Measurements from ENCODE around the gene PDCD10. TPM values are rescaled to one million over a fixed set of nuclear protein-coding genes. Genes with fewer than 3 reads are reported as not detected.

PDCD10 gene
- total RNA-seq, 5 donors from 2014 or later (not counting 1 experiment from before 2014, with no cell fraction given): 40.2 to 46.7 (median 40.8) TPM

DNA sequence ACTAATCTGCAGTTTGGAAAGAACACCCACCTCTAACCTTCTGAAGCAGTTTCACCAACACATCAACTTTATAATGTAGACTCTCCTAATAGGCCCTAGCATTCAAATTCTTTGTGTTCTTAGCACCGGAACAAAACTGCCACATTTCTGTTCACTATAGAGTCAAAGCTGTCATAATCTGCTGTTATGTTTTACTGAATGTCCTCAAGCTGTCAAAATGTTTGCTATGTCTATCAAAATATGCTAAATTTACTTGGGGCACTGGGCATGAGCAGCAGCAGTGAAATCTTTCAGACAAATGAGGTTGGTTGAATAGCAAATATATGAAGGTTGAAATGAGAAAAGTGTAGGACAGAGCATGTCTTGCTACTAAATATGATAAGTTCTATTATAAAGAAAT is 82.9 kb downstream of the PDCD10 start:
- Histone ChIP-seq H3K9me3 (no peaks in the 10 kb centered on the region), H3K27me3 (replicated peaks in 1 of 2; ENCODE audit: control insufficient read depth in 2 of 2, extremely low read depth in 1 of 2, insufficient read depth in 2 of 2, low read length in 1 of 2) (no peaks in the 10 kb centered on the region), H3K4me1 (ENCODE audit: control insufficient read depth in 1 of 2, extremely low read depth in 1 of 2, insufficient read depth in 2 of 2, low read length in 2 of 2) (peaks cover 0 to 7% of the 10 kb centered on the region in 2 experiments), H3K36me3 (ENCODE audit: control insufficient read depth in 2 of 2, extremely low read depth in 1 of 2, insufficient read depth in 1 of 2, low read length in 1 of 2) (no peaks in the 10 kb centered on the region), H3K4me3 (ENCODE audit: control insufficient read depth in 1 of 2, extremely low read depth in 1 of 2, low read length in 1 of 2) (no peak overlapping the region), H3K27ac (ENCODE audit: low read length) (no peak overlapping the region)
- Mint-ChIP-seq H3K4me3 (no peak overlapping the region), H3K27me3 (no peaks in the 10 kb centered on the region), H3K36me3 (peaks cover 3% of the 10 kb centered on the region), H3K27ac (no peak overlapping the region), H3K9me3 (no peaks in the 10 kb centered on the region), H3K4me1 (peaks cover 11 to 19% (median 17%) of the 10 kb centered on the region in 3 donors)
- no peak for DNase-seq
- ChIA-PET POLR2A (no interaction called here), CTCF (no interaction called here)
- WGBS (ENCODE audit: insufficient coverage): no CpG with 5 or more reads among the region's 1 CpG
- ATAC-seq (replicated peaks in 1 of 4): no peak

DNA sequence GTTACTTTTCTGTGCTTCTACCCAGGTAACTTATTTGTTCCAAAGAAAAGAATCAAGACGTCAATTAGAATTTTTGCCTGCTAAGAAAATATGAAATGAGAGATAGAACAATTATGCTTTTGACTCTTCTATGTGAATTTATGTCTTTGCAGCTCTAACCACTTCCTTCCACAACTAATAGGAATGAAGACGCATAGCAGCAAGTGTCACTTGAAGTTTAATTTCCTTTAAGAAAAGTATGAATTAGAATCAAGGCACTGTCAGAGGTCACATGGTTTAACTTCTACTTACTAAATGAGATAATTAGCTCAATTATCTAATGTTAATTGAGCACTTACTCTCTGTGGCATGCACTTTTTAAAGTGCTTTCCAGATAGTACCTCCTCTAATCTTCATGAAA is 84.2 kb downstream of the PDCD10 start:
- Histone ChIP-seq H3K4me3 (ENCODE audit: control insufficient read depth in 1 of 2, extremely low read depth in 1 of 2, low read length in 1 of 2) (no peak overlapping the region), H3K4me1 (ENCODE audit: control insufficient read depth in 1 of 2, extremely low read depth in 1 of 2, insufficient read depth in 2 of 2, low read length in 2 of 2) (peaks cover 0 to 7% of the 10 kb centered on the region in 2 experiments), H3K36me3 (ENCODE audit: control insufficient read depth in 2 of 2, extremely low read depth in 1 of 2, insufficient read depth in 1 of 2, low read length in 1 of 2) (no peaks in the 10 kb centered on the region), H3K27me3 (replicated peaks in 1 of 2; ENCODE audit: control insufficient read depth in 2 of 2, extremely low read depth in 1 of 2, insufficient read depth in 2 of 2, low read length in 1 of 2) (no peaks in the 10 kb centered on the region), H3K27ac (ENCODE audit: low read length) (no peak overlapping the region), H3K9me3 (no peaks in the 10 kb centered on the region)
- Mint-ChIP-seq H3K4me3 (no peak overlapping the region), H3K4me1 (peaks cover 11 to 19% (median 17%) of the 10 kb centered on the region in 3 donors), H3K27ac (no peak overlapping the region), H3K9me3 (peaks cover 2 to 6% (median 4%) of the 10 kb centered on the region in 3 donors), H3K27me3 (no peaks in the 10 kb centered on the region), H3K36me3 (no peaks in the 10 kb centered on the region)
- no peak for ATAC-seq (replicated peaks in 1 of 4)
- no peak for DNase-seq
- ChIA-PET CTCF (no interaction called here), POLR2A (no interaction called here)
- WGBS (ENCODE audit: insufficient coverage): no CpG with 5 or more reads among the region's 2 CpGs

DNA sequence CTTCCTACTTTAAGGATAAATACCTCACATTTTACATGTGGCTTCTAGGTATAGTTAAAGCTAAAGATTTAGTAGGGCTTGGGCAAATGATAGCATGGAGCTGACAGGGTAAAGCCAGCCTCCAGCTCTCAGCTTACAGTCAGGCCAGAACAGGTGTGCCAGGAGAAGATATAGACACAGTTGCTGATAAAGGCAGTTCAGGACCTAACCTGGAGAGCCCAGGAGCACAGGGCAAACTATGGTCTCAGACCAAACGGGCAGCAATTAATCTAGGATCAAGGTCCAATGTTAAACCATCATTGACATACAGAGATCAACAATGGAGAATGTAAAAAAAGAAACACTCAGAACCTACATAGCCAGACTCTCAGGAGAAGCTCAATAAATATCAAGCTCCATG is 84.9 kb downstream of the PDCD10 start:
- no peak overlapping the region for H3K27ac ChIP-seq (ENCODE audit: low read length)
- WGBS (ENCODE audit: insufficient coverage): 71% methylated on average over 1 of the region's 1 CpG
- CTCF ChIA-PET: no interaction called here

DNA sequence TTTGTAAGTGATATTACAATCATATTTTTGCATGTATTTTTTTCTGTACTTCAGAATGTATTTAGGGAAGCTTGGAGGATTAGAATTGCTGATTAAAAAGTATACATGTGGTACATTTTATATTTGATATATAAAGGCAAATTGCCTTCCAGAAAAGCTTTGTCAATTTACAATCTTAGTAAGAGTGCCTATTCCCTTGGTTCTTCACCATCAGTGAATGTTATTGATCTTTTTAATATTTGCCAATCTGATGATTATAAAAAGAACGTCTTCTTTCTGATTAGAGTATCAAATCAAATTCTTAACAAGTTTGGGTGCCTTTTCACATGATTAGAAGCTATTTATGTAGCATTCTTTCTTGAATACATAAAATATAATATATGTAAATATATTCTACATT is 90.1 kb downstream of the PDCD10 start:
- Mint-ChIP-seq H3K4me3 (no peak overlapping the region), H3K36me3 (no peaks in the 10 kb centered on the region), H3K4me1 (peaks cover under 1 to 2% (median 1%) of the 10 kb centered on the region in 3 donors), H3K27me3 (peaks cover 2 to 4% of the 10 kb centered on the region in 2 donors), H3K9me3 (peaks cover 6 to 12% (median 10%) of the 10 kb centered on the region in 3 donors), H3K27ac (no peak overlapping the region)
- Histone ChIP-seq H3K4me1 (ENCODE audit: control insufficient read depth in 1 of 2, extremely low read depth in 1 of 2, insufficient read depth in 2 of 2, low read length in 2 of 2) (no peaks in the 10 kb centered on the region), H3K27me3 (replicated peaks in 1 of 2; ENCODE audit: control insufficient read depth in 2 of 2, extremely low read depth in 1 of 2, insufficient read depth in 2 of 2, low read length in 1 of 2) (no peaks in the 10 kb centered on the region), H3K4me3 (ENCODE audit: control insufficient read depth in 1 of 2, extremely low read depth in 1 of 2, low read length in 1 of 2) (no peak overlapping the region), H3K27ac (ENCODE audit: low read length) (no peak overlapping the region), H3K9me3 (no peaks in the 10 kb centered on the region), H3K36me3 (ENCODE audit: control insufficient read depth in 2 of 2, extremely low read depth in 1 of 2, insufficient read depth in 1 of 2, low read length in 1 of 2) (no peaks in the 10 kb centered on the region)
- DNase-seq: no peak
- ChIA-PET POLR2A (no interaction called here), CTCF (no interaction called here)
- no peak for ATAC-seq (replicated peaks in 1 of 4)
- no CpG with 5 or more reads among the region's 1 CpG for WGBS (ENCODE audit: insufficient coverage)

More for the DNA sequence above, 84.9 kb downstream of the PDCD10 start:
- Histone ChIP-seq H3K4me1 (ENCODE audit: control insufficient read depth in 1 of 2, extremely low read depth in 1 of 2, insufficient read depth in 2 of 2, low read length in 2 of 2) (peaks cover 0 to 7% of the 10 kb centered on the region in 2 experiments), H3K9me3 (no peaks in the 10 kb centered on the region), H3K36me3 (ENCODE audit: control insufficient read depth in 2 of 2, extremely low read depth in 1 of 2, insufficient read depth in 1 of 2, low read length in 1 of 2) (no peaks in the 10 kb centered on the region), H3K4me3 (ENCODE audit: control insufficient read depth in 1 of 2, extremely low read depth in 1 of 2, low read length in 1 of 2) (no peak overlapping the region), H3K27me3 (replicated peaks in 1 of 2; ENCODE audit: control insufficient read depth in 2 of 2, extremely low read depth in 1 of 2, insufficient read depth in 2 of 2, low read length in 1 of 2) (no peaks in the 10 kb centered on the region)
- Mint-ChIP-seq H3K4me1 (peaks cover 11 to 19% (median 17%) of the 10 kb centered on the region in 3 donors), H3K27ac (no peak overlapping the region), H3K36me3 (no peaks in the 10 kb centered on the region), H3K27me3 (no peaks in the 10 kb centered on the region), H3K9me3 (peaks cover 3 to 6% (median 4%) of the 10 kb centered on the region in 3 donors), H3K4me3 (no peak overlapping the region)
- POLR2A ChIA-PET: no interaction called here
- ATAC-seq (replicated peaks in 1 of 4) (no peak), DNase-seq (no peak)

Other genes starting within 250 kb of the PDCD10 start
- gene WDR49, start 81.0 kb downstream of the PDCD10 start, total RNA-seq: 1 to 10 TPM in 2 of 5 donors, under 1 TPM in 3; 0.56 to 1.3 (median 0.79) TPM
- 1 to 10 TPM; 2.8 to 4.1 (median 3.0) TPM for gene SERPINI1, start 829 bp upstream of the PDCD10 start, total RNA-seq